NCI-H146 (cell line): ENCODE measurements around the gene SOX6.

Experiments
- DNase-seq: peaks from one replicate; lab custom pipeline; 2025; lab: John Stamatoyannopoulos, UW

The SOX6 gene

DNA sequence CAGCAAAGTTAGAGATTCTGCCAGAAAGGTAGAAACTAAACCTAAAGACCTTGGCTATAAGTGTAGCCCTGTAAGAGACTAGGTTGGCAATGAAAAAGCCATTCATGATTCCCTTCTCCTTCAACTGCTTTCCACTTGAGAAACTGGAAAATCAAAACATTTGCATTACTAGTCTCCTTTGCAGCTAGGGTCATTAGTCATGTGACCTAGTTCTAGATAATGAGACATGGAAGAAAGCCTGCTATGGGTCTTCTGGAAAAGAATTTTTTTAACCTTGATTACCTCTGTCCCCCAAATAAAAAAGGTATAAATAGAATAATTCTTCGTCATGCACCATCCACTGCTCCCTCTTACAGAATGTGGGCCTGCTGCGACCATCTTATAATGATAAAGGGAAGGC, 80.1 kb downstream of the SOX6 start:
- DNase-seq = no peak

DNA sequence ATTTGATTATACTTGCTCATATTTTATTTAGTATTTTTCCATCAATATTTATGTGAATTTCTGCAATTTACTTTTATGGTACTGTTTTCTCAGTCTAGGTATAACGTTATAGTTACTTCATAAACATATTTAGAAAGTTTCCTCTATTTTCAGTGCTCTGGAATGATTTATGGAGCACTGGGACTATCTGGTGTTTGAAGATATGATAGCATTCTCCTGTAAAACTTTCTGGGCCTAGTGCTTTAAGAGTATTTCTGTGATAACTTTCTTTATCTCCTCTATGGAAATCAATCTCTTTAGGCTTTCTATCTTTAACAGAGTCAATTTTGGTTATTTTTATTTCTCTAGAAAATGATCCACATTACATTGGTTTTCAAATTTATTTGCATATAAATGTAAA, 85.1 kb downstream of the SOX6 start:
- DNase-seq = no peak

DNA sequence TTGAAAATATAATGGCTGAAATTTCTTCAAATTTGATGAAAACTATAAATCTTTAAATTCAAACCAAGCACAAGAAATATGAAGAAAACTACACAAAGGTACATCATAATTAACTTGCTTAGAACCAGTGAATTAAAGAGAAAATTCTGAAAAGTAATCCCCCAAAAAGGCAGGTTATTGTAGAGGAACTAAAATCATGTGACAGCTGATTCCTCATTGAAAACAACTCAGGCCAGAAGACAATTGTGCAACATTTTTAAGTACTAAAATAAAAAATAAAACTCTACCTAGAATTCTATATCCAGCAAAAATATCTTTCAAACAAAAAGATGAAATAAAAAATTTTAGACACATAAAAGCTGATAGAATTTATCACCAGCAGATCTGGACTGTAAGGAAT, 90.3 kb downstream of the SOX6 start:
- no peak for DNase-seq

DNA sequence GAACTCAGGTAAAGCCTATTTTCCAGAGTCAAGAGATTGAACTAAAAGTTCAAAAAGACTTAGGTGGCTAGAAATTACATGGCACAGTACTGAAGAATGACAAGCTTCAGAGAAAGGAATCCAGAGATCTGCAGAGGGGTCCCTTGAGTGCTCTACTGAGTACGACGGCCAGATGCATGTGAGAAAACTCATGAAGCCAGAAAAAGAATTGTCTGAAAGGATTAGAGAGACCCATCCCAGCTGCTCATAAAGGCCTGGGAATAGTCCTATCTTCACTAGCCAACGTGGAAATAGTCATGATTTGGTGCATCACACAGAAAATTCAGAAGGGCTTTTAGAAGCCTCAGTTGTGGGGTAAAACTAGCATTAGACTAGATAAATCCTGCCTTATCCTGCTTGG, 91.3 kb downstream of the SOX6 start:
- DNase-seq = no peak

DNA sequence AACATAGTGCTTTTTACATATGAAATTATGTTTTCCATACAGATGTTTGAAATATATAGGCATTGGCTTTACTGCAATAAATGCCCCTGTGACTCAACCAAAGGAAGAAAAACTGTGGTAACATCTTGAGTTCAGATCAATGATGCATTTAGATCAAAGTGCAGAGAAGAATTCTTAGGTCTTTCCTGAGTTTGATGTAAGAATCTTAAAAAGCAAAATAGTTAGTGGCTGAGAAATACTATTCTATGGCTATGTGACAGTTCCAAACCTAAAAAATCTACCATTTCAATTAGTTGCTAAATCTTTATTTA, 93.7 kb downstream of the SOX6 start:
- no peak for DNase-seq

DNA sequence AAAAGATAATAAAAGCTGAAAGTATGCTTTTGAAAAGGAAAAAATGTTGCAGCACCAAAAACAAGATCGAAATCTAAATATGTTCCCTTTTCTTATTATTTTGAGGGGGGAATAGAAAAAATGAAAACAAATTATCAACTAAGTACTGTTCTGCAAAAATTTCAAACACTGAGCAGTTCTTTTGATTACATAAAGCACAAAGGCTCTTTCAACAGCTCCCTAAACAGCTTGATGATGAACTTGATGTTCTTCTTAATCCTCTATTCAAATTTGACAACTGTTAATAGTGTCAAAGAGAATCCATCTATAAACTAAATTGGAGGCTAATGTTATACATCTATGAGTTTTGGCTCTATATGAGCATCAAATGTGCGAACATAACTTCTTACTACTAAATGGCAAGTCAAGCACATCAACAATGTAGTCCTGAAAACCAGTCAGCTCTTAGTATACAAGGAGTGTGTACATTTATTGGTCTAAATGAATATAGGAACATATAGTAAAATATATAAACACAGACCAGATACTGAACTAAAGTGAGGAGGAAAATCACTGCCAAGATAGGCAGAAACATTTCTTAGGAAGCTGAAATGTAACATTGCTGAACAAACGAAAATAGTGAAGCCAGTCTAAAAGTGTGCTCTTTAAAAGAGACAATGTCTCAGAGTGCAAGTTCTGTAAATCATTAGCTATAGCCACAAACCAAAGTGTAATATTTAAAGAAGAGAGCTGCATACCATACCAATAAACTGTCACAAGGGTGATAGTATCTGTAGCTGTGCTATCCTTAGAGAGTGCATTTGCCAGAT, 94.3 kb downstream of the SOX6 start:
- DNase-seq = no peak

DNA sequence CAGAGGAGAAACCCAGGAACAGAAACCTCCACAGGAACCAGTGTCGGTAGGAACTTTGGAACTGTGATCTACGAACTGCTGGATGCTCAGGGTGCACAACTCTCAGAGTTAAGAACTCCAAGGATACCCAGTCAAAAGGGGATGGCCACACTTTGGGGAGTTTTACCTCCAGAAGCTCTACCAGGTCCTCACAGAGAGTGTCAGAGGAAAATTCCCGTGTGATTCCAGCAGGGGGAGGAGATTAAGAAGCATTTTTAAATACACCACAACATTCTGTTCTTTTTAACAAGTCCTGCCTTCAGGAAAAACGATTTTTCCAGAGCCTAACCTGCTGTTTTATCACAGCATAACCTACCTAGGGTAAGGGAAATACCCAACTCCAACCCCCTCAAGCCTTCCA, 104.0 kb downstream of the SOX6 start:
- DNase-seq = no peak

DNA sequence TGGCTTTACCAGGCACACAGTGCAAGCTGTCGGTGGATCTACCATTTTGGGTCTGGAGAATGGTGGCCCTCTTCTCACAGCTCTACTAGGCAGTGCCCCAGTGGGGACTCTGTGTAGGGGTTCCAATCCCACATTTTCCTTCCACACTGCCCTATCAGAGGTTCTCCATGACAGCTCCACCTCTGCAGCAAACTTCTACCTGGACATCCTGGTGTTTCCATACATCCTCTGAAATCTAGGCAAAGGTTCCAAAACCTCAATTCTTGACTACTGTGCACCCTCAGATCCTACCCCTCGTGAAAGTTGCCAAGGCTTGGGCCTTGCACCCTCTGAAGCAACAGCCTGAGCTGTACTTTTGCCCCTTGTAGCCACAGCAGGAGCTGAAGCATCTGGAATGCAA, 108.1 kb downstream of the SOX6 start:
- no peak for DNase-seq

DNA sequence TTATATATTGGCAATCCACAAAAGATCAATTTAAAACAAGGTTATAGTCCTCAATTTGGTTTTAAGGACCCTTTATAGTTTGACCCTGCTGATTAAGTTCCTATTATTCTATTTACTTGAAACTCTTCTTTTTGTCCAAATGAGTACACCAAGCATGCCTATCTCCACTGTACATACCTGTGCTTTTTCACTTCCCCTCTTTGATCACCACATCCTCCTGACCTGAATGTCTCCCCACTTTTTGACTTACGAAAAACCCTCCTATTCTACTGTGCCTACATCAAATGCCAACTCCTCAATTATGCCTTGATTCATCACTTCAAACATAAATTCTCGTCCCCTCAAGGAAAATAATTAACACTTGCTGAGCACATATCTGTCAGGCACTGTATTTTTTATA, 113.5 kb downstream of the SOX6 start:
- no peak for DNase-seq

DNA sequence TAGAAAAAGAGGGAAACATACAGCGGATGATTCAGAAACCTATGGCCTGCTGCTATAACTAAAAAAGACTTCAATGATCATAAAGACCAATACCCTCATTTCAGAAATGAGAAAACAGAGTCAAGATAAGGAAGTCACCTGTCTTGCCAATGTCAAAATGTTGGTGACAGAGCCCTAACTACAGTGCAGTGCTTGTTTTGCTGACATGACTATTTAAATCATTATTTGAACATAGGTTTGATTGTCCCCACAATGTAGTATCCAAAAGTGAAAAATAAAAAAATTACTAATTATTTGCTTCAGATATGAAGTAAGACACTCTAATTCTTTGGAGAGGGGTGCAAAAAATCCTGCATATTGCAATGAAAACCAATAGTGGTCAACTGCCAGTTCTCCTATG, 115.7 kb downstream of the SOX6 start:
- no peak for DNase-seq

DNA sequence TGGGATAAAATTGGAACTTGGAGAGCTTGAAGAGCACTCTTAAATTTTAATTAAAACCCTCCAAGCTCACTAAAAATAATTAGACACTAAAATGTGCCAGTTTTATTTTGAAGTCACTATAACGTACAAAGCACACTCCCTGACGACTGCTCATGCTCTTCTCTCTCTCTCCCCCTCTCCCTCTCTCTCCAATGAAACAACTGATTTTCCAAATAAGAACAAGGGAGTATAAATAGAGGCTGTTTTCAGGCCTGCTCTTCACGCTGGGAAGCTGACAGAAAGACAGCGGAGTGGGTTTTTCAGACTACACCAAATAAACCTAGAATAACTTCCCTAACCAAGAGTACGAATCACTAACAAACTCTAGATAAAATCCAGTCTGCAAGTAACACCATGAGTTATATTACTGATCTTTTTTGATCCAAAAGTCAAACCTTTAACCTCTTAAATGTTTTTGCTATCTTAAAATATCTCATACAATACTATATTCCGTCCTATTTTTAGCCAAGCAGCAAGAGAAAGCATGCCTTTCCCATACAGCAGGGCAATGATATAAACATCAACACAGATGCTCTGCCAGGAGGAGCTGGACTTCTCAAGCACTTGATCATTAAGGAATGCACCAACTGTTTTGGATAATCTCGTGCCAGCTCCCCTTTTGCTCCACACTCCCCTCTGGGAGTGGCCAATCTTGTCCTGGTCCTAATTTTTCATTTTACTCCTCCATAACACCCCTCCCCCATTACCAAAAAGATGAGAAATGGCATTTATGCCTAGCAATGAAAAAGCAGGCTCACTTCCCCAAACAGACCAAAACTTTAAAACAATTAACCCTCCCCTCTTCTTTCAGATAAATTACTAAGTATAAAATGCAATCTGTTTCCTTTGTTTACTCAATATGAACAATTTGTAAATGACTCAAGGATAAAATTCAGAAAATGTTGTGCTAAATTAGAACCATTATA, 116.9 kb downstream of the SOX6 start:
- DNase-seq = no peak

DNA sequence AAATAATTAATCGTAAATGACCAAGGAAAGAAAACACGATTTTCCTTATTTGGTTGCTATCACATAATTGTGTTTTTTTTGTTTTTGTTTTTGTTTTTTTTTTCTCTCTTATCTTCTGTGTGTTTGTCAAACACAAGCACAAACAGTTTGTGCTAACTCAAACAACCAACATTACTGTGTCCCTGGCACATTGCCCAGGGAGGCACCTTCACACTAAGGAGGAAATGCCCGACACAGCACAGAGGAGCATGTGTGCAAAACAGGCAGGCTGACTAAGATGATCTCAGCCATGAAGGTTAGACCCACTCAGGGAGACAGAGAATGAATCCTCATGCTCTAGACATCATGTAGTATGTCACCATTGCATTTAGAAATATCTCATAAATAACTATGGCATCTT, 130.1 kb downstream of the SOX6 start:
- peak; percentile 40 for DNase-seq

DNA sequence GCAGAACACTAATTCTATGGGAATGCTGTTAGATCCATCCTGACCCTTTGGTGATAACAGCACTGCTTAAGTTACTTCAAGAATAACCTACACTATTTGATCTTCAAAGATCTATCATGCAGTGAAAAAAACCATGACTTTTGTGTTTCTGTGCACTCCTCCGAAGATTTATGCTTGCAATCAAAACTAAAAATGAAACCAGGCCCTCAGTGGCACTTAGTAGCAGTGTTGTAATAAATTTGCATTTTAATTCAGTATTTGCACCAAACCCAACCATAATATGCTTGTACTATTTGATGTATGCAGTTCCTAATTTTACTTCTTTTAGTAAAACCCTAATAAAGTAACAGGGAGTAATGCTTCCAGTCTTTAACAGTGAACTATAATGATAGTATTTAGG, 130.7 kb downstream of the SOX6 start:
- no peak for DNase-seq

DNA sequence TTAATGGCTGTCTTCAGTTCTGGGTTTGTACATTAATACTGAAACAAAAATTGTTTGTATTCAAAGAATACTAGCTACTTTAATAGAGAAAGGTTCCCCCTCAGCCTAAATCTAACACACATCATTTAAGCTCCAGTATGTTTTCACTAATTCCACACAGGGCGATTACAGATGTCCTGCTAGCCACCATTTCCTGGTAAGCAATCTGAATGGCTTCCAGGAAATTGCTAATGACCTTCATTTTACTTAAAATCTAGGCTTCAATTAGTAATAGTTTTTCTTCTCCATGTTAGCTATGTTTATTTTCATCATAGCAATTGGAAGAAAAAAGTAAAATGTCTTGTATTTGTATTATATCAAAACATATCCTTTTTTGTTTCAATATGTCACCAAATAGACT, 132.8 kb downstream of the SOX6 start:
- no peak for DNase-seq

DNA sequence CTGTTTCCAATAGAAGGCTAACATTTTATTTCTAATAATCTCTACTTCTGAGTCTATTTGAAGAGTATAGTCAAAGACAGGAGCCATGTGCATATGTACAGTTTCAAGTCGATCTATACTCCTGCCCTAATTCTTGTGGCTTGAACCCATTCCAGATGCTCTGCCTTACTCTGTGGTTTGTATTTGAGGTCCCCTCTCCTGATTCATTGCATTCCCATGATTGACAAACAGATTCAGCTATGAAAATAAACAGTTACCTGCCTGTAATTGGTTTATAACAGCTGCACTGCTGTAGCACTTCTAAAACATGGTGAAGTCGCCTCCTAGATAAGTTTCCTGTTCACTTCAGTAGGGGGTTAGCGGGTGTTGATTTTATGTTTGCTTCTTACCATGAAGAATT, 138.7 kb downstream of the SOX6 start:
- no peak for DNase-seq

DNA sequence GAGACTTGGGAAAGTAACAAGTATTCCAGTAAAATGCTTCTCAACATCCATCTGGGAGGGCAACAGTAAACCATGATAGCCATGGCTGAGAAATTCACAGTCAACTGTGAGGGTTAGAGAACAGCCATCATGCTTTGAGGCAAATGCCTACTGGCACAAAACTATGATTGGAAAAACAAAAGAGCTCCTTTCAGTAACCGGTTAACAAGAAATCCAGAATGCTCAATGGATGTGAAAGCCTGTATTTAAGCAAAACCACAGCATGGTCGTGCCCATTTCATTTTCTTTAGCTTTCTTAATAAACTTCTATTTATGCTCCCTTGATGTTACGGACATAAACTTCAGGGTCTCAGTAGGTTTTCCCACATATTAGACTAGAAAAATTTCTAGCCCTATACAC, 139.5 kb downstream of the SOX6 start:
- DNase-seq = no peak

DNA sequence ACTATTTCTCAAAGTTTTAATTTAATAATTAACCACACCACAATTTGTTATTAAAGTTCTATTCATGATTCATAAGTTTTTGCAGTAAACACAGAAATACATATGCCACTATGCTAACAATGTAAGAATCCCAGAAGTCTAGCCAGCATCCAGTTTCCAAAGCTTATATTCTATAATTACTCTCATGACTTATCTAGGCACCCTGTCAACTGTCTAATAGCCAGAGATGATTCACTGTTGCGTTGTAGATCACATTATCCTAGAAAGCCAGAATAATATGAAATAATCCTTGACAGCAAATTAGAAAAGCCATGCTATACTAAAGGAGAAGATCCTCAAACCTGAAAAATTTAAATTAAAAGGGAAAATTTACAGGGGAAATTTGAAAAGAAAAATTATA, 141.0 kb downstream of the SOX6 start:
- DNase-seq = no peak

DNA sequence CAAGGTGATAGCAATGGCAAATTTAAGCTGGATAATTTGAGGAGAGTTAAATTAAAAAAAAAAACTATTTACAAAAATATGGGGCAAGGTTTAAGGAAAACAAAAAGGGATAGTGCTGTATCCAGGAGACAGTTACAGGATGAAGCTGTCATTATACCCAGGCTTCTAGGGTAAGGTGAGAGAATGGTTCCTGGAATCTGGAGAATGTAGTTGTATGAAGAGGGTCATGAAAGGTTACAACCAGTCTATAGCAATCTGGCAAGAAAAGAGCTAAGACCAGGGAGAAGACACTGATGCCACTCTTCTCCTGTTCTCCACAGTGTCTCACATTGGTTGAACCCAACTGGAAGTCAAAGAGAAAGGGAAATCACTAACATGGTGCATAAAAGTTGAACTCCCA, 144.9 kb downstream of the SOX6 start:
- no peak for DNase-seq

DNA sequence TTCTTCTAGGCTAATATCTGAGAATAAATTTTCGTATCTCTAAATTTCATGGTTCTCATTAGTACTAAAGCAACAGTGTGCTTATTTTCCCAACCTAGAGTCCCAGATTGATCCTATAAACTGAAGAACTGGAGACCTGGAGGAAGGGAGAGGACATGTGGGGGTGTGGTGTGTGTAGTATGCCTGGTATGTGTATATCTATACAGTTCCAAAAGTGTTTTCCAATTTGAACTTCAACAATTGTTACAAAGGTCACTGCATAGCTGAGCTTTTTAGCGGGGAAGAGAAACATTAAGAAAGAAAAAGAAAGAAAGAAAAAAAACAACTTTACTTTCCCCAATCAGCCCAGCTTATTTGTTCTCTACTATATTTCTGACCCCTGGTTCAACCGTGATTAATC, 152.1 kb downstream of the SOX6 start:
- DNase-seq = no peak

DNA sequence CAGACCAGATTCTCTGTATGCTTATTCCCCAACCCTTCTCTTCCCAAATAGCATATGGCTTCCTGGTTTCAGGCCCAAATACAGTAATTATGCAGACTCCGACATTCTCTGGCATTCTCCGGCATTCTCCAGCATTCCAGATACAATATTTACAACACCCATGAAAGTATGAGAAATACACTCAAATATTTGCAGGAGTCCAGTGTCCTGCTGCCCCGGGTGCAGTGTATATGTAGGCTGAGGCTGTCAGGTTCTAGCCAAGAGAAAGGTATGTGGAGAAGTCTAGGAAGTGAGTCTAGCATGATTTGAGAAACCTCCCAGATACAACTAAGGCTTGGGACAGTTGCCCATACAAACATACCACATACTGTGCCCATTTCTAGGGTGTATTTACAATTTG, 160.7 kb downstream of the SOX6 start:
- no peak for DNase-seq

DNA sequence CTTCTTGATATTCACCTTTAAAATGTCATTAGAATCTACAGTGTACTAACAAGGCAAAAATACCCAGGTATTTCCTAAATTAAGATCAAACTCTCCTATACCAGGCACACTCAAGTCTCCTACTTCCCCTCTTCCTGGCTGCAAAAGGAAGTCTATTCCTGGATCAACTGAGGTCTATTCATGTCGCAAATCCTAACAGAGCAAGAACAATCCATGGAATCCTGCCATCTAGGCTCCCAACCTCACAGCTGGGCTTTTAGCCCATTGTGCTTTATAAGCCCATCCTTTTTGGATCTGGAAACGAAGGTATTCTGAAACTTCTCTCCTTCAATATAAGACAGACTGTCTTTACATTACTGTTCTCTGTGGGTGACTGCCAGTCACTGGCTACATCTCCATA, 161.8 kb downstream of the SOX6 start:
- no peak for DNase-seq

DNA sequence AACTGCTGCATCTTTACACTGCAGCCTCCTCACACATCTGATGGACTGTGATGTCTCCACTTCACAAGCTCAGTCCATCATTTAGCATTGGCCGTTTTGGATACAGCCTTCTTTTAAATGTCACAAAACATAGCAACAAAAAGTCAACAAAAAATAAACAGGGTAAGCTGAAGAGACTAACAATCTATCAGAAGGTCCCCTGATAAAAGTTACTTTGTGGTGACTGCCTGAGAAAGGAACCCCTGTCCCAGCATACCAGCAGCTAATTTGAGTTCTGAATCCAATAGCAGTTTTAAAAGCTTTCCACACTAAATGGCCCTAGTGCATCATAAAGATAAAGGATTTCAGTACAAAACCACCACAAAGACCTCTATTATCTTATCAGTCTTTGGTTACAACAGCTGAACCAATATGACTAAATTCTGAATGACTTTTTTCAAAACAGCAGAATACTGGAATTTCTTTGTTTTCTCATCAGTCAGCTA, 162.4 kb downstream of the SOX6 start:
- peak; percentile 13 for DNase-seq

DNA sequence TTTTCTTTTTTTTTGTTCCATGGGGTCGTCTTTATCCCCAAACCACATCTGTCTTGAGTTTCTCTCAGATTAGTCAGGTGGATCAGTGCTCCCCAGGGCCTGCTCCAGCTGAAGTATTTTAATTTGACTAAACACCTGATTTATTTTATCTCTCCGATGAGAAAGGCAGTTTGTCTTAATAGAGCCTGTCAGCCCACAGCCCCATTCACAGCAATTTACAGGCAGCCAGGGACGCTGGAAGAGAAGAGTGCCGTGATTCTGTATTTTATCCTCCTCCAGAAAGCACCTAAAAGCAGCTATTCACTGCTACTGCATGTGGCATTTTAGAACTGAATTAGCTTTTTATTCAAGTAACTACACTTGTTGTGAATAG, 164.5 kb downstream of the SOX6 start:
- DNase-seq = no peak
